Adrenal gland (tissue), 12 donors: ENCODE results near the gene DLG2. TPM values are rescaled to one million over a fixed set of nuclear protein-coding genes. Genes with fewer than 3 reads are reported as not detected.

Source experiments
- DNase-seq, 7 donors: peaks; one replicate each; pipeline ENCODE4 v3.0.0-alpha.2; 2019 to 2020
- H3K27ac ChIP-seq, 5 donors: fragments of 200-600 bp; sonication (generic) in 4 of 5; 1 replicate in 3 of 5; 2 replicates in 2 of 5; pipeline versions ENCODE4 v1.5.1 to v1.8.0; 2016 to 2020; ENCODE audit warnings: mild to moderate bottlenecking in 1 of 5
- H3K27me3 ChIP-seq: fragments of 200-600 bp; 2 replicates; pipeline ENCODE4 v1.8.0; 2021
- H3K36me3 ChIP-seq, 2 donors: fragments of 200-600 bp; replicated peaks in 1 of 2; 1 replicate in 1 of 2; 2 replicates in 1 of 2; pipeline versions ENCODE4 v1.5.1 to v1.8.0; 2018 to 2022
- H3K4me1 ChIP-seq, 2 donors: fragments of 200-600 bp; replicated peaks in 1 of 2; 1 replicate in 1 of 2; 2 replicates in 1 of 2; pipeline versions ENCODE4 v1.5.1 to v1.8.0; 2018 to 2021
- H3K4me3 ChIP-seq, 4 donors: fragments of 200-600 bp; sonication (generic) in 3 of 4; one replicate each; pipeline ENCODE4 v1.5.1; 2016 to 2018
- H3K9me3 ChIP-seq, 3 donors: fragments of 200-600 bp; sonication (generic) in 1 of 3; replicated peaks in 1 of 3; 1 replicate in 2 of 3; 2 replicates in 1 of 3; pipeline versions ENCODE4 v1.5.1 to v1.8.0; 2016 to 2021
- POLR2A ChIP-seq, 2 donors: fragments of 450-650 bp; IDR thresholded peaks; one replicate each; pipeline ENCODE4 v1.6.1; 2017; ENCODE audit warnings: antibody characterized with exemption in 2 of 2, mild to moderate bottlenecking in 2 of 2, moderate library complexity in 1 of 2
- WGBS, 4 donors: extraction: QIAGEN DNeasy Blood & Tissue Kit in 2 of 4; methylation state at CpG; one replicate each; pipeline versions ENCODE4 v1.1.5 to v1.1.7; 2013 to 2017; 5-methylcytosine and 5-hydroxymethylcytosine counted together
- intact Hi-C, 2 donors: fragments of 100-400 bp; cut with DNase I; formaldehyde crosslinking; loops; one replicate each; pipeline versions ENCODE4 v1.14.1 to v1.15.0; 2022 to 2023
- polyA plus RNA-seq, 3 donors: library from polyadenylated mRNA; stranded (reverse); fragments of 200-250 nt in 2 of 3; fragments of 350-450 nt in 1 of 3; fragmentation: Illumina TruSeq in 1 of 3; extraction: RNeasy Lipid Tissue Mini Kit (QIAGEN cat#74804) in 1 of 3; gene quantifications; one replicate each; pipeline ENCODE4 v1.2.3, GENCODE V29; 2013 to 2014
- total RNA-seq, 9 donors: library from RNA; depleted of rRNA in 4 of 9; stranded (reverse); fragments of >200 nt in 4 of 9; fragments of 120-200 nt in 1 of 9; fragmentation: NEBNext Ultra II Directional in 1 of 9; extraction: Animal tissue kit (Norgen Biotek cat#: 25700) in 1 of 9; gene quantifications; one replicate each; pipeline versions ENCODE4 v1.1.0 to v1.2.4, GENCODE V29; 2013 to 2023
- TF ChIP-seq, protein P1 (sequence below), 6 experiments: fragments of 450-650 bp in 4 of 6; fragments of 200-600 bp in 2 of 6; sonication (generic) in 1 of 6; IDR thresholded peaks; 1 replicate in 5 of 6; 2 replicates in 1 of 6; pipeline versions ENCODE4 v1.5.1 to v1.8.0; 2016 to 2021; ENCODE audit warnings: antibody characterized with exemption in 6 of 6, mild to moderate bottlenecking in 2 of 6, moderate library complexity in 1 of 6
- donor health status: healthy with polysubstance abuse.
- donor health status: Bipolar disorder and iron deficiency.
- donor health status: DM: yes; HTN: yes; CAD: no.
- donor health status: DM: no; HTN: no; CAD: no.
- donor health status: DM: no; HTN: no; CAD: no.
- donor health status: DM: yes; HTN: yes; CAD: no.

DLG2 gene
- total and polyA plus RNA-seq, 12 donors = 8.3 to 101 (median 37.5) TPM

DNA sequence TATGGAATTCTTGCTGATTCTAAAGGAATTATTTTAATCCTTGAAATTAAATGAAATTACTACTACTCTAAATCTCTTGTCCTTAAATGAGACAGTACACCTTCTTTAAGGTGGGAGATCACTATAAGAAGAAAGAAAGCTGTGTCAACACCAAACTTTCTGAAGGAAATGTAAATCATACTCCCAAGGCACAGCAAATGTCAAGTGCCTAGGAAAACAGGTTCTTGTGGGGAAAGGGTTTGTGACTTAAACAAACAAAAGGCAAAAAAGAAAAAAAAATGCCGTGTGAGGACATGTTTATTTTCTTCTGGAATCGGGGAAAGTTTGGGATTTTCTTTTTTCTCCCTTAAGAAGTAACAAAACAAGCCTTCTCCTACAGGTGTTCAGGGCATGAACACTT, 745.1 kb downstream of the DLG2 start:
- no peaks in the 10 kb centered on the region for H3K4me1 ChIP-seq
- DNase-seq = no peak
- no peaks in the 10 kb centered on the region for H3K9me3 ChIP-seq
- WGBS, 4 donors = 39 to 49% (median 45%) methylated on average over 2 of the region's 2 CpGs
- H3K27me3 ChIP-seq = no peaks in the 10 kb centered on the region
- H3K36me3 ChIP-seq = no peaks in the 10 kb centered on the region
- H3K4me3 ChIP-seq = no peak overlapping the region
- no peak overlapping the region for H3K27ac ChIP-seq
- TF ChIP-seq, protein P1, sequence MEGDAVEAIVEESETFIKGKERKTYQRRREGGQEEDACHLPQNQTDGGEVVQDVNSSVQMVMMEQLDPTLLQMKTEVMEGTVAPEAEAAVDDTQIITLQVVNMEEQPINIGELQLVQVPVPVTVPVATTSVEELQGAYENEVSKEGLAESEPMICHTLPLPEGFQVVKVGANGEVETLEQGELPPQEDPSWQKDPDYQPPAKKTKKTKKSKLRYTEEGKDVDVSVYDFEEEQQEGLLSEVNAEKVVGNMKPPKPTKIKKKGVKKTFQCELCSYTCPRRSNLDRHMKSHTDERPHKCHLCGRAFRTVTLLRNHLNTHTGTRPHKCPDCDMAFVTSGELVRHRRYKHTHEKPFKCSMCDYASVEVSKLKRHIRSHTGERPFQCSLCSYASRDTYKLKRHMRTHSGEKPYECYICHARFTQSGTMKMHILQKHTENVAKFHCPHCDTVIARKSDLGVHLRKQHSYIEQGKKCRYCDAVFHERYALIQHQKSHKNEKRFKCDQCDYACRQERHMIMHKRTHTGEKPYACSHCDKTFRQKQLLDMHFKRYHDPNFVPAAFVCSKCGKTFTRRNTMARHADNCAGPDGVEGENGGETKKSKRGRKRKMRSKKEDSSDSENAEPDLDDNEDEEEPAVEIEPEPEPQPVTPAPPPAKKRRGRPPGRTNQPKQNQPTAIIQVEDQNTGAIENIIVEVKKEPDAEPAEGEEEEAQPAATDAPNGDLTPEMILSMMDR (IDR thresholded peaks at IDR 0.05) = no peak
- TF ChIP-seq POLR2A (IDR thresholded peaks at IDR 0.05) = no peak
- intact Hi-C loops = no loop called here

DNA sequence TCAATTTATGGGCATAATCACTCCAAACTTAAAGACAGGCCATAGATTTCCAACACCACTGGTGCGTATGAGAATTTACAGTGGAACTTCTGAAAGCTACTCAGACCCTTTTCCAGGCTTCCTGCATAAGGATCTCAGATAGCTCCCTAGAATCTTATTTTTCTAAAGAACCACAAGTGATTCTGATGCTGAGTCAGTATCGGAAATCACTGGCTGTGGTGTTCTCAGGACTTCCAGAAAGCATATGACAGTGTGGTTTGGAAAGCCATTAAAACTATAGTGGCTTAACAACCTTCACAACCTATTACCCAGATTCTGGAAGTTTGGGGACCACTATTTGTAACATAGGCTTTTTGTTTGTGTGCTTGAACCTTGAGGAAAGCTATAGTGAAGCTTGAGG, 756.0 kb downstream of the DLG2 start:
- no peak for DNase-seq
- no peaks in the 10 kb centered on the region for H3K4me1 ChIP-seq
- H3K4me3 ChIP-seq = no peak overlapping the region
- no peak overlapping the region for H3K27ac ChIP-seq
- 91 to 100% (median 92%) methylated on average over 2 of the region's 2 CpGs for WGBS, 4 donors
- H3K36me3 ChIP-seq = no peaks in the 10 kb centered on the region
- intact Hi-C loops = no loop called here
- TF ChIP-seq POLR2A (IDR thresholded peaks at IDR 0.05) = no peak
- TF ChIP-seq, protein P1 (IDR thresholded peaks at IDR 0.05) = no peak
- H3K27me3 ChIP-seq = no peaks in the 10 kb centered on the region
- no peaks in the 10 kb centered on the region for H3K9me3 ChIP-seq

DNA sequence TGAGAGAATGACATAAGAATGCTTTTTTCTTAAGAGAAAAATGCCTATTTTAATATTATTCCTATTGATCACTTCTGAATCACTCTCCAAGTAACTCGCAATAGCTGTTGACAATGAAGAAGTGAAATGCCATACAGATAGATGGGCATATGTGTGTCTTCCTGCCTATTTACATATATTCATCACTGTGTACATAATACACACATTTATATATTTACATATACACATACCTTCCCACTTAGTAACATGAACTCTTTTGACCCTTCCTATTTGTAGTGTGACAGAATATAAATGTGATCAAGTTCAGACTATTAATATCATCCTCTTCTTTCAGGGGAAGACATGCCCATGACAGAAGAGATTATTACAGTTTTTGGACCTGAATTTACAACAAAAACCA, 756.7 kb downstream of the DLG2 start:
- no peaks in the 10 kb centered on the region for H3K9me3 ChIP-seq
- WGBS, 4 donors = 83 to 90% (median 87%) methylated on average over 1 of the region's 1 CpG
- intact Hi-C loops = no loop called here

DNA sequence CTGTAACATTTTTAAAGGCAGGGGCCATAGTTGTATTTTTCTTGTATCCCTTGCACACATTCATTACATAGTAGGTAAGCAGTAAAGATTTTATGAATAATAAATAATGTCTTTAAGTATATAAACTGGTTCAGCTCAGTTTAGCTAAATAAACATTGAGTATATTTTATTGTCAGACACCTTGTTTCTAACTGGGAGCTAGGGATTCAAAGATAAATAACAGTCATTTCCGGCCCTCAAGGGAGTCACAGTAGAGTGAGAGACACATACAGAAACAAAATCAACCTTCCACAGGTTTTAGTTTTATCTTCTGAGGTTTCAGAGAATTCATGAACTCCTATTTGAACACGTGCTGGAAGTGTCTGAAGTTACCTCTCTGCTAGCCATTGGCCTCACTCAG, 760.2 kb downstream of the DLG2 start:
- intact Hi-C loops = no loop called here
- no peaks in the 10 kb centered on the region for H3K36me3 ChIP-seq
- no peak for TF ChIP-seq POLR2A (IDR thresholded peaks at IDR 0.05)
- TF ChIP-seq, protein P1 (IDR thresholded peaks at IDR 0.05) = no peak
- 78 to 87% (median 84%) methylated on average over 2 of the region's 2 CpGs for WGBS, 4 donors
- H3K27ac ChIP-seq = no peak overlapping the region
- H3K4me3 ChIP-seq = no peak overlapping the region
- no peaks in the 10 kb centered on the region for H3K9me3 ChIP-seq
- no peaks in the 10 kb centered on the region for H3K4me1 ChIP-seq
- no peaks in the 10 kb centered on the region for H3K27me3 ChIP-seq
- DNase-seq = no peak

More for the DNA sequence above, 756.7 kb downstream of the DLG2 start:
- Histone ChIP-seq H3K36me3 (no peaks in the 10 kb centered on the region), H3K4me1 (no peaks in the 10 kb centered on the region), H3K27me3 (no peaks in the 10 kb centered on the region), H3K4me3 (no peak overlapping the region), H3K27ac (no peak overlapping the region)
- TF ChIP-seq, protein P1 (IDR thresholded peaks at IDR 0.05) = no peak
- no peak for TF ChIP-seq POLR2A (IDR thresholded peaks at IDR 0.05)
- no peak for DNase-seq
